Measurements from ENCODE around the gene HBG1.

The HBG1 gene

GRCh38 chr11:5228124-5228523 lies 21.5 kb downstream of the HBG1 start:
- in situ Hi-C loops (cut with MboI; ENCODE audit: low sequenced_read_pairs): no loop called here

GRCh38 chr11:5227681-5228080 lies 22.0 kb downstream of the HBG1 start:
- in situ Hi-C loops (cut with MboI; ENCODE audit: low sequenced_read_pairs): no loop called here

GRCh38 chr11:5226732-5227310 lies 22.8 kb downstream of the HBG1 start, which contains the start of gene HBB:
Gene HBB (minus strand): TSS chr11:5227071. CDS start chr11:5227021, 50 bp downstream.
- in situ Hi-C loops (cut with MboI; ENCODE audit: low sequenced_read_pairs): no loop called here

GRCh38 chr11:5225480-5225871 lies 24.2 kb downstream of the HBG1 start:
- in situ Hi-C loops (cut with MboI; ENCODE audit: low sequenced_read_pairs): no loop called here

GRCh38 chr11:5224538-5225479 lies 24.8 kb downstream of the HBG1 start:
- in situ Hi-C loops (cut with MboI; ENCODE audit: low sequenced_read_pairs): no loop called here

GRCh38 chr11:5223686-5224085 lies 26.0 kb downstream of the HBG1 start:
- in situ Hi-C loops (cut with MboI; ENCODE audit: low sequenced_read_pairs): no loop called here

GRCh38 chr11:5223146-5223545 lies 26.5 kb downstream of the HBG1 start:
- in situ Hi-C loops (cut with MboI; ENCODE audit: low sequenced_read_pairs): no loop called here

GRCh38 chr11:5210376-5210885 lies 39.2 kb downstream of the HBG1 start:
- in situ Hi-C loops (cut with MboI; ENCODE audit: low sequenced_read_pairs): no loop called here

GRCh38 chr11:5204787-5205186 lies 44.9 kb downstream of the HBG1 start:
- in situ Hi-C loops (cut with MboI; ENCODE audit: low sequenced_read_pairs): no loop called here

GRCh38 chr11:5203366-5203765 lies 46.3 kb downstream of the HBG1 start:
- in situ Hi-C loops (cut with MboI; ENCODE audit: low sequenced_read_pairs): no loop called here

- in situ Hi-C loops (cut with MboI; ENCODE audit: low sequenced_read_pairs): no loop called here
These were observed 49.1 kb downstream of the HBG1 start, which contains the start of gene OR51V1 for GRCh38 chr11:5200582-5200981. Gene OR51V1 (minus strand): TSS chr11:5200682. CDS start chr11:5200682, 0 bp downstream.

- in situ Hi-C loops (cut with MboI; ENCODE audit: low sequenced_read_pairs): no loop called here
These were observed 51.4 kb downstream of the HBG1 start for GRCh38 chr11:5198285-5198684.

Data from HL-60/S4 (cell line).